Ectodermal cell (in vitro differentiated cells): Measurements from ENCODE around the gene VEPH1.

Experiments
- H3K27ac ChIP-seq: 2 replicates; pipeline ENCODE4 v1.7.0; 2013; ENCODE audit warnings: mild to moderate bottlenecking, low read depth, low read length; ENCODE audit not compliant: insufficient read depth, poor library complexity, severe bottlenecking
- H3K27me3 ChIP-seq: 2 replicates; pipeline ENCODE4 v1.7.0; 2013; ENCODE audit warnings: mild to moderate bottlenecking, low read length; ENCODE audit not compliant: insufficient read depth, control insufficient read depth, poor library complexity, severe bottlenecking
- H3K36me3 ChIP-seq: one replicate; pipeline ENCODE4 v1.7.0; 2013; ENCODE audit warnings: low read length; ENCODE audit not compliant: control insufficient read depth, insufficient read depth
- H3K4me1 ChIP-seq: one replicate; pipeline ENCODE4 v1.7.0; 2013; ENCODE audit warnings: low read length; ENCODE audit not compliant: control insufficient read depth, insufficient read depth
- H3K4me3 ChIP-seq: 2 replicates; pipeline ENCODE4 v1.7.0; 2013; ENCODE audit warnings: low read depth, low read length, control low read depth; ENCODE audit not compliant: insufficient read depth
- H3K9me3 ChIP-seq: 2 replicates; pipeline ENCODE4 v1.7.0; 2013; ENCODE audit warnings: mild to moderate bottlenecking, low read length, moderate library complexity; ENCODE audit not compliant: control insufficient read depth
- WGBS, 2 experiments: methylation state at CpG; one replicate each; pipeline ENCODE4 v1.1.7; 2013; ENCODE audit warnings: missing lambda C conversion rate in 2 of 2; 5-methylcytosine and 5-hydroxymethylcytosine counted together

VEPH1 gene

DNA sequence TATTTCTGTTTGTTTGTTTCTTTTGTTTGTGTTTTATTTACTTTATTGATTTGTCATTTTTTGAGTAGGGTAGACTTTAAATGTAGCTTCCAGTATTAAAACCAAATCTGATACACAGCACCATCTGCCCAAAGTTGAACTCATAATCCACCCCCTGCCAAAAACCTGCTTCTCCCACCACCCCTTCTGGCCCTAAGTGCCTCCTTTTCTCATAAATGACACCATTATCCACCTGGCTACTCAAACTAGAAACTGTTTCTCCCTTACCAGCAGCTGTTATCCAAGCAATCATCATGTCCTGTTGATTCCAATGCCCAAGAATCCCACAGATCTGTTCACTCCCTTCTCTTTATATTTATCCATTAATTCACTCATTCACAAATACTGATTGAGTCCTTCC is 88.4 kb downstream of the VEPH1 start:
- H3K27me3 ChIP-seq = no peaks in the 10 kb centered on the region
- no peaks in the 10 kb centered on the region for H3K4me1 ChIP-seq
- H3K4me3 ChIP-seq = no peak overlapping the region
- no peaks in the 10 kb centered on the region for H3K36me3 ChIP-seq
- H3K27ac ChIP-seq = no peak overlapping the region
- H3K9me3 ChIP-seq = no peaks in the 10 kb centered on the region

- Histone ChIP-seq H3K9me3 (no peaks in the 10 kb centered on the region), H3K27me3 (no peaks in the 10 kb centered on the region), H3K4me1 (no peaks in the 10 kb centered on the region), H3K27ac (no peak overlapping the region), H3K4me3 (no peak overlapping the region), H3K36me3 (no peaks in the 10 kb centered on the region)
- 77 to 90% methylated on average over 1 of the region's 1 CpG for WGBS, 2 experiments
Observed at GRCh38 chr3:157412323-157412855, 90.8 kb downstream of the VEPH1 start.

GRCh38 chr3:157410945-157411344 is 92.3 kb downstream of the VEPH1 start:
- no peaks in the 10 kb centered on the region for H3K9me3 ChIP-seq
- no peak overlapping the region for H3K27ac ChIP-seq
- 93 to 96% methylated on average over 2 of the region's 2 CpGs for WGBS, 2 experiments
- no peak overlapping the region for H3K4me3 ChIP-seq
- H3K36me3 ChIP-seq = no peaks in the 10 kb centered on the region
- no peaks in the 10 kb centered on the region for H3K27me3 ChIP-seq
- H3K4me1 ChIP-seq = no peaks in the 10 kb centered on the region

GRCh38 chr3:157409516-157409915 is 93.7 kb downstream of the VEPH1 start:
- H3K9me3 ChIP-seq = no peaks in the 10 kb centered on the region
- H3K4me1 ChIP-seq = no peaks in the 10 kb centered on the region
- H3K4me3 ChIP-seq = no peak overlapping the region
- no peaks in the 10 kb centered on the region for H3K27me3 ChIP-seq
- H3K27ac ChIP-seq = no peak overlapping the region
- no peaks in the 10 kb centered on the region for H3K36me3 ChIP-seq
- 46 to 48% methylated on average over 2 of the region's 2 CpGs for WGBS, 2 experiments

GRCh38 chr3:157408499-157409149 is 94.6 kb downstream of the VEPH1 start:
- no peaks in the 10 kb centered on the region for H3K9me3 ChIP-seq
- H3K4me1 ChIP-seq = no peaks in the 10 kb centered on the region
- H3K36me3 ChIP-seq = no peaks in the 10 kb centered on the region
- 91 to 92% methylated on average over 3 to 4 of the region's 4 CpGs for WGBS, 2 experiments
- H3K27me3 ChIP-seq = no peaks in the 10 kb centered on the region
- H3K4me3 ChIP-seq = no peak overlapping the region
- H3K27ac ChIP-seq = no peak overlapping the region

GRCh38 chr3:157407769-157408168 is 95.4 kb downstream of the VEPH1 start:
- no peaks in the 10 kb centered on the region for H3K27me3 ChIP-seq
- H3K4me3 ChIP-seq = no peak overlapping the region
- no peak overlapping the region for H3K27ac ChIP-seq
- H3K4me1 ChIP-seq = no peaks in the 10 kb centered on the region
- 96 to 99% methylated on average over 3 of the region's 3 CpGs for WGBS, 2 experiments
- no peaks in the 10 kb centered on the region for H3K9me3 ChIP-seq
- no peaks in the 10 kb centered on the region for H3K36me3 ChIP-seq

DNA sequence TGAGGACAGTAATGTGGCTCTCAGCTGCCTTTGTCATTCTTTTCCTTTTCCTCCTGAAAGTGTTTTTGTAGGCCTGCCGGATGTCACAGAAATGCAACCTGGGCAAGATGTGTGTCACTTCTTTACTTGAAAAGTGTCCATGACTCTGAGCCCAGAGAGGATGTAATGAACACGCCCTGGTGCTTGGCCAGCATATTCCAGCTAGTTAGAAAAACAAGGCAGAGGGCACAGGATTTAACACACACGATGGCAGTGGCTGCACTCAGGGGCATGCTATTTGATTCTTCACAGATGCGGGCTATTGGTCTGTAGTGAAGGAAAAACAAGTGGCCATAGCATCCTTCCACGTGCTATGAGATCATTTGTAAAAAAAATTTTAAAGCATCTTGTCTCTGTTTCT is 96.8 kb downstream of the VEPH1 start:
- H3K27ac ChIP-seq = no peak overlapping the region
- H3K4me3 ChIP-seq = no peak overlapping the region
- no peaks in the 10 kb centered on the region for H3K27me3 ChIP-seq
- no peaks in the 10 kb centered on the region for H3K4me1 ChIP-seq
- WGBS, 2 experiments = 85 to 88% methylated on average over 5 of the region's 5 CpGs
- no peaks in the 10 kb centered on the region for H3K9me3 ChIP-seq
- no peaks in the 10 kb centered on the region for H3K36me3 ChIP-seq

GRCh38 chr3:157405457-157405856 is 97.8 kb downstream of the VEPH1 start:
- Histone ChIP-seq H3K27ac (no peak overlapping the region), H3K9me3 (no peaks in the 10 kb centered on the region), H3K4me3 (no peak overlapping the region), H3K27me3 (no peaks in the 10 kb centered on the region), H3K36me3 (no peaks in the 10 kb centered on the region), H3K4me1 (no peaks in the 10 kb centered on the region)
- 93 to 95% methylated on average over 2 of the region's 2 CpGs for WGBS, 2 experiments

- 0% methylated on average over 1 of the region's 1 CpG for WGBS, 2 experiments
- Histone ChIP-seq H3K4me1 (no peaks in the 10 kb centered on the region), H3K36me3 (no peaks in the 10 kb centered on the region), H3K27ac (no peak overlapping the region), H3K27me3 (no peaks in the 10 kb centered on the region), H3K4me3 (no peak overlapping the region), H3K9me3 (no peaks in the 10 kb centered on the region)
Observed at GRCh38 chr3:157404381-157404780, 98.8 kb downstream of the VEPH1 start.

DNA sequence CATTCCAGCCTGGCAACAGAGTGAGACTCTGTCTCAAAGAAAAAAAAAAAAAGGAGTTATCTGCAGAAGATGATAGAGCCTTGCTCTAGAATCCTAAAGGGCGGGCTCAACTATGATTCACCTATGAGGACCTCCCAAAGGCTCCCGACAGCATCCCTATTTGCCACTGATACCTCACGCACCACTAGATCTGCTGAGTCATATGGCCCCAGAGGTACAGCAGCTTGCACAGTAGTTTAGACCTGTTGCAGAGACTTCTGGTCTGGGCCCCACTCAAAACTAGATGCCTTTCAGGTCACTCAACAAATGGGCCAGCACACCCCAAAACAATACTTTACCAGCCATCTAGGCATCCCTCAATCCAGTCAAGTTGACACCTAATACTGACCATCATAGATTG is 104.6 kb downstream of the VEPH1 start:
- H3K4me1 ChIP-seq = no peaks in the 10 kb centered on the region
- WGBS, 2 experiments = 92 to 98% methylated on average over 3 of the region's 3 CpGs

DNA sequence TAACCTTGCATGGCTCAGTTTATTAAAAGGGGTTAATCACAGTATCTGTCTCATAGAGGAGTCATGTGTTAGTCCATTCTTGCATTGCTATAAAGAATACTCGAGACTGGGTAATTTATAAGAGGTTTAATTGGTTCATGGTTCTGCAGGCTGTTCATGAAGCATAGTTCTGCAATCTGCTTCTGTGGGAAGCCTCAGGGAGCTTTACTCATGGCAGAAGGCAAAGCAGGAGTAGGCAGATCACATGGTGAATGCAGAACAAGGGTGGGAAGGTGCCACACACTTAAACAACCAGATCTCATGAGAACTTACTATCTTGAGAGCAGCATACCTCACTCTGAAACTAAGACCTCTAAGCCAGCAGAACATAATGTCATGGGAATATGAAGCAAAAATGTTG is 108.8 kb downstream of the VEPH1 start:
- Histone ChIP-seq H3K9me3 (no peaks in the 10 kb centered on the region), H3K4me1 (no peaks in the 10 kb centered on the region), H3K27me3 (no peaks in the 10 kb centered on the region), H3K4me3 (no peak overlapping the region), H3K36me3 (no peaks in the 10 kb centered on the region), H3K27ac (no peak overlapping the region)
- 90 to 100% methylated on average over 1 of the region's 1 CpG for WGBS, 2 experiments

More for the DNA sequence above, 104.6 kb downstream of the VEPH1 start:
- H3K27me3 ChIP-seq = no peaks in the 10 kb centered on the region
- no peak overlapping the region for H3K27ac ChIP-seq
- H3K9me3 ChIP-seq = no peaks in the 10 kb centered on the region
- H3K4me3 ChIP-seq = no peak overlapping the region
- H3K36me3 ChIP-seq = no peaks in the 10 kb centered on the region
